HG03457 (cell line): ENCODE data around the gene PLXNB1.
"Not testable (repeated sequence)": the region's sequence is repeated elsewhere in the genome, so short reads cannot be mapped to it uniquely, and the experiment has no call there.

Experiments used
- ATAC-seq: cut with Tn5 transposase; IDR thresholded peaks from one replicate; pipeline ENCODE4 v1.9.1; 2021; ENCODE audit warnings: moderate number of reproducible peaks; ENCODE audit not compliant: unreplicated experiment

Gene PLXNB1

GRCh38 chr3:48465531-48466378 lies 35.9 kb upstream of the PLXNB1 start:
- ATAC-seq: peak; percentile 42

GRCh38 chr3:48465237-48465530 lies 35.3 kb upstream of the PLXNB1 start:
- ATAC-seq: no peak

GRCh38 chr3:48464713-48465221 lies 34.9 kb upstream of the PLXNB1 start:
- no peak for ATAC-seq

DNA sequence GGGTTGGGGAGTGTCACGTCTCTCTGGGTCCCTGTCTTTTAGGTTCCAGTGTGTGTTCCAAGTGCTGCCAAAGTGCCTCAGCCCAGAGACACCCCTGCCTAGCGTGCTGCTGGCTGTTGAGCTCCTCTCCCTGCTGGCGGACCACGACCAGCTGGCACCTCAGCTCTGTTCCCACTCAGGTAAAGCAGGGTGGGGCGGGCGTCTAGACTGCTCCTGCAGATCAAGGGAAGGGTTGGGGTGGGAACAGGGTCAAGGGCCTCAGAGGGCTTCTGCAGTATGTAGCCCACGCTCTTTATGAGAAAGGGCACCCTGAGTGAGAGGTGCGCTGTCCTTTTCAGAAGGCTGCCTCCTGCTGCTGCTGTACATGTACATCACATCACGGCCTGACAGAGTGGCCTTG lies 33.8 kb upstream of the PLXNB1 start:
- no peak for ATAC-seq

GRCh38 chr3:48461767-48462166 lies 31.9 kb upstream of the PLXNB1 start:
- not testable (repeated sequence) for ATAC-seq

- no peak for ATAC-seq
These were observed 30.6 kb upstream of the PLXNB1 start for GRCh38 chr3:48460517-48460902.

DNA sequence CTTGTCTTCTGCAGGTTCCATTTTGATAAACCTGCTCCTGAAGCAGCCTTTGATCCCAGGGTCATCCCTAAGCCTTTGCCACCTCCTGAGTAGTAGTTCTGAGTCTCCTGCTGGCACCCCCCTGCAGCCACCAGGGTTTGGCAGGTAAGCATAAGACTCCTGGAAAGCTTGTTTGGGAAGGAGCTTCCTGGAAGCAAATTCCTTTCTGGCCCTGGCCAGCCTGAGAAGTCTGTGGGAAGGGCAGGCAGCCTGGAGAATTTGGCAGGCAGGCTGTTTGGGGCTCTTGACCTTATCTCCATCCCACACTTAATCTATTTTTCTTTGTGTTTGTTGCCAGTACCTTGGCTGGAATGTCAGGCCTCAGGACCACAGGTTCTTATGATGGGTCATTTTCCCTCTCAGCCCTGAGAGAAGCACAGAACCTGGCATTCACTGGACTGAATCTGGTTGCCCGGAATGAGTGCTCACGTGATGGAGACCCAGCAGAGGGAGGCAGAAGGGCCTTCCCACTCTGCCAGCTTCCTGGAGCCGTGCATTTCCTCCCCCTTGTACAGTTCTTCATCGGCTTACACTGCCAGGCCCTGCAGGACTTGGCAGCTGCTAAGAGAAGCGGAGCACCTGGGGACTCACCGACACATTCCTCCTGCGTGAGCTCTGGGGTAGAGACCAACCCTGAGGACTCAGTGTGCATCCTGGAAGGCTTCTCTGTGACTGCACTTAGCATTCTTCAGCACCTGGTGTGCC lies 30.1 kb upstream of the PLXNB1 start:
- ATAC-seq: no peak

GRCh38 chr3:48459331-48459730 lies 29.4 kb upstream of the PLXNB1 start:
- no peak for ATAC-seq

GRCh38 chr3:48456456-48456855 lies 26.6 kb upstream of the PLXNB1 start:
- no peak for ATAC-seq

DNA sequence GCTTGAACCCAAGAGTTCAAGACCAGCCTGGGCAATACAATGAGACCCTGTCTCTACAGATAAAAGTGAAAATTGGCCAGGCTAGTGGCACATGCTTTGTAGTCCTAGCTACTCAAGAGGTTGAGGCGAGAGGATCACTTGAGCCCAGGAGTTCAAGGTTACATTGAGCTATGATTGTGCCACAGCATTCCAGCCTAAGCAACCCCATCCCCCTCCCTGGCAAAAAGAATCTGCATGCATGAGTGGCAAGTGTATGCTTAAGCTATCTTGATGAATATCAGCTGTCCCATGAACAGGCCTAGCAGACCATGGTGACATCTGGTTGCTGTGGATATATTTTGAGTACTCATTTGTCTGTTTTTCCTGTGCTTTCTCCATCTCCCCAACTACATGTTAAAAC lies 21.4 kb upstream of the PLXNB1 start:
- ATAC-seq: no peak

- ATAC-seq: peak; percentile 60
These were observed 16.7 kb upstream of the PLXNB1 start, which contains the start of gene ATRIP for GRCh38 chr3:48446425-48447193. ATRIP (plus strand) TSS chr3:48446737; CDS start chr3:48446846, 109 bp downstream.

- no peak for ATAC-seq
These were observed 16.1 kb upstream of the PLXNB1 start for GRCh38 chr3:48446043-48446424.

DNA sequence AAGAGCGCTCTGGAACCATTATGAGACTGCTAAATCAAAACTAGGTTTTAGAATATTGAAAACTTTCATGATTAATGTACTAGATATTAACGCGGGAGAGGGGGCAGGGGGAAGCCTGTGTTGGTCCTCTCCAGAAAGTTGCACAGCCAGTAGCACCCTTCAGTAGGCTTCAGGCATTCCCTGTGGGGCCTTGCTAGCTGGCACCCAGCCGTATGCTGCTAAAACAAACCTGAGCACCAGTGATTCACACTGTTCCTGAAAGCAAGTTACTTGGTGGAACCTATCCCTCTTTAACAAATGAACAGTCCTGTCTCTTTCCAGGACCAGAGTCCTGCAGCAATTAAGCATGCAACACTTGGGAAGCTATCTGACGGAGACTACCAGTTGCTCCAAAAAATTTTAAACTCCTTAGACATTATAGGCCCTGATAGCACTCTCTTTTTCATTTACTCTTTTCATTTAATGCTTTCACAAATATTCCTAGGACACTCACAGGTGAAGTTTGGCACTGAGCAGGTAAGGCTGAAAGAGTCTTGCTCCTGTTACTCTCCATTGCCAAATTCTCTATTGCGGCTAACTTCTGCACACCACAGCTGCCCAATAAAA lies 15.5 kb upstream of the PLXNB1 start:
- ATAC-seq: no peak

- no peak for ATAC-seq
These were observed 12.1 kb upstream of the PLXNB1 start for GRCh38 chr3:48441940-48442339.

DNA sequence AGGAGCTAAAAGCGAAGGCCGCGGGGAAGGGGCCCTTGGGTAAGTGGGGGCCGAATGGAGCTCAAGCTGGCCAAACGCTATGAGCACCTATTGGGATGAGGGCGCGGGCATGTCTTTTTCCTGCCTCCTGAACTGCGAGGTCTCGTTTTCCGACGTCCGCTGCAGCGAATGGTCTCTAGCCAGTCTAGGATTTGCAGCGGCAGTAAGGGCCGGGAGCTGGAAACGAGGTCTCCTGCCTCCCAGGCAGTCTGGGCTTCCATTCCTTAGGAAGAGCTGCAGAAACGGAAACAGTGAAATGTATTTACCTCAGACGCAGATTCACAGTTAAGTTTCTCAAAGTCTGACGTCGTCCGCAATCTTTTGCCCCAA lies 10.7 kb upstream of the PLXNB1 start:
- peak; percentile 1 for ATAC-seq

DNA sequence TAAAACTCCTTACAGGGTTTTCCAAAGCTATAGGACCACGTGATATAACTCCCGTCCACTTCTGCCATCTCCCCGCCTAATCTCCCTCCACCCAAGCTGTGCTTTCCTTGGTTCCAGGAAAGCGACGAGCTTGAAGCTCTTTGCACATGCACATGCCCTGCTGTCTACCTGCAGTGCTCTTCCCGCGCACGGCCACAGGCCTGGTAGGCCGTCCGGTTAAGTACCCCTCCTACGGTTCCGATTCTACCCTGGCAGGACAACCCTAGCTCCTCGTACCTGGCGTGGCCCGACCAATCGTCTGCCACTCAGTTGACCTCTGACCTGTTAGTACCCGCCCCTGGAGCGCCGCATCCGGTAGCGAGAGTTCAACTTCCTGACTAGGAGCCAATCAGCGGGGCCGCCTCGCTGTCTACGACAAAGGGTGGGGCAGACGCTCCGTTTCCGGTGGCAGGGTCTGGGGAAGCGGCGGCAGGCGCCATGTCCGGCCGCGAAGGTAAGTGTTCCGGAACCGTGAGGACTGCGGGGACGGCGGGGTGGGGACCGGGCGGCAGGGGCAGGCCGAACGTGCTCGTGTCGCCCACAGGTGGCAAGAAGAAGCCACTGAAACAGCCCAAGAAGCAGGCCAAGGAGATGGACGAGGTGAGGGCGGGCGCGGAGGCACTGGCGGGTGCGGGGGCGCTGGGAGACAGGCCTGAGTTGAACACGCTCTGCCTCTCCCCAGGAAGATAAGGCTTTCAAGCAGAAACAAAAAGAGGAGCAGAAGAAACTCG lies 10.1 kb upstream of the PLXNB1 start, which contains the start of the genes CCDC51 and TMA7:
Gene CCDC51 (minus strand): TSS at position 300 of the 770 bp plus-strand sequence. CDS start 4,991 bp downstream, outside the sequence.
Gene TMA7 (plus strand): TSS at position 438 of the 770 bp plus-strand sequence. CDS start 40 bp downstream, at position 478.
- peak; percentile 90 for ATAC-seq

DNA sequence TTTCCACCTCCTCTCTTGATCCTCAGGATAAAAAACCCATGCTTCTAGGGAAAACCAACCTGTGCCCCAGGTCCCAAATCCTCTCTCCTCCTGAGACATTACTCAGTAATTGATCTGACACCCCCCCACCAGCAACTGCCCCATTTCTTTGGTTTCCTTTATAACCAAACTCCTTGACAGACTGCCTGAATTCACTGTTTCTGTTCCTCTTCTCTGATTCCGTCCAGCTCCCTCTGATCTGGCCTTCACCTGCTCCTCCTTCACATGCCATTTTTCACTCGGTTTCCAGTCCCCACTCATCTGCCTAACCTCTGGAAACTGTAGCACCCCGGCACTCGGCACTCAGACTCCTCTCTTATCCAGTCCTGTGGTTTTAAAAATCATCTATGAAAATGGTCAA lies 7.9 kb upstream of the PLXNB1 start:
- ATAC-seq: no peak

GRCh38 chr3:48436855-48437254 lies 7.0 kb upstream of the PLXNB1 start:
- no peak for ATAC-seq

- ATAC-seq: no peak
These were observed 6.5 kb upstream of the PLXNB1 start for GRCh38 chr3:48436477-48436787.

DNA sequence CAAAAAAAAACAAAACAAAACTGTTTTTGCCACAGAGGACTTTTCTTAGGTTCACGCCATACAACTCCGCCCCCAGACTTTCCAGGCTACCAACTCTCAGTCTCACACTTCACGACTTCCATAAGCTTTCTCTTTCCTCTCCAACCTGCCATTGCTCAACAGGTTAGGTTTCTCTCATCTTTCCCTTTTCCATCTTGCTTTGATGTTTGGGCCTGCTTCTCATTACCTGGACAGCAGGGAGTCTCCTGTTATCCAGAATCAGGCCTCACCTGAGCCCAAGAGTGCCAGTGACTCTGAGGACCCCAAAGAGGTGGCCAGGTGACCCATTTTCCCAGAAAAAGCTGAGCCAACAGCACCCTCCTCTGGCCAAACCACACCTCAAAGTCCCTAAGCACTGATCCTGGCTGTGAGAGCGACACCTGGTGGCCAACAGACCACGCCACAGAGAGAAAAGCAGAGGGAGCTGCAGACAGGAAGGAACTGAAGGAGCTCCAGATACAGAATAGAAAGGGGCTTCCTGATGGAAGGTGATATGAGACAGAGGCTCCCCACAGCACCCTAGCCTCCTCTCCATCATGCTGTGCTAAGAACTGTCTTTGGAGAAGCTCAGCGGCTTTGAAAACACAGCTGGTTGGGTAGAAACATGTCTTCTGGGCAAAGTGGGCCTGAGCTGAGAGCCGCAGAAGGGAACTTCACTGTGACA lies 6.0 kb upstream of the PLXNB1 start:
- no peak for ATAC-seq
